GM19395 (cell line): ENCODE measurements around the gene DDX53.

Source experiments
- ATAC-seq: cut with Tn5 transposase; IDR thresholded peaks from one replicate; pipeline ENCODE4 v1.9.1; 2021; ENCODE audit warnings: mild to moderate bottlenecking, moderate library complexity; ENCODE audit not compliant: unreplicated experiment

Gene DDX53

DNA sequence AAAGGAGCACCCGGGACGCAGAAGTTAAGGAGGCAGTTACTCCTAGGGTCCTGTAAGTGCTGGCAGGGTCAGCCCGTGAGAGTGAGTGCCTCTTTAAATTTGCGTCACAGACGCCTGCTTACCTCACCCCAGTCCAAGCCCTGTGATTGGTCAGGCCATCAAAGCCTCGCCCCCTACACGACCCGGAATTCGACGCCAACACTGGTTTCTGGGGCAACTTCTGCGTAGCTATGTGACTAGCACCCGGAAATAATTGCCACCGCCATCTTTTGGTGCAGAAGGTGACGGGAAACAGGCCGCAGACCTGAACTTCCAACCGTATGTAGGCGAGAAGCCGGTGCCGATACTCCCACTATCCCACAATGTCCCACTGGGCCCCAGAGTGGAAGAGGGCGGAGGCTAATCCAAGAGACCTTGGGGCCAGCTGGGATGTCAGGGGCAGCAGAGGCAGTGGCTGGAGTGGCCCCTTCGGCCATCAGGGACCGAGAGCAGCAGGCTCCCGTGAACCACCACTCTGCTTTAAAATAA lies at the start of gene DDX53:
Gene DDX53, plus strand, starts transcription at position 265 of the 528 bp plus-strand sequence. Its CDS starts 98 bp downstream, at position 363.
- no peak for ATAC-seq

DNA sequence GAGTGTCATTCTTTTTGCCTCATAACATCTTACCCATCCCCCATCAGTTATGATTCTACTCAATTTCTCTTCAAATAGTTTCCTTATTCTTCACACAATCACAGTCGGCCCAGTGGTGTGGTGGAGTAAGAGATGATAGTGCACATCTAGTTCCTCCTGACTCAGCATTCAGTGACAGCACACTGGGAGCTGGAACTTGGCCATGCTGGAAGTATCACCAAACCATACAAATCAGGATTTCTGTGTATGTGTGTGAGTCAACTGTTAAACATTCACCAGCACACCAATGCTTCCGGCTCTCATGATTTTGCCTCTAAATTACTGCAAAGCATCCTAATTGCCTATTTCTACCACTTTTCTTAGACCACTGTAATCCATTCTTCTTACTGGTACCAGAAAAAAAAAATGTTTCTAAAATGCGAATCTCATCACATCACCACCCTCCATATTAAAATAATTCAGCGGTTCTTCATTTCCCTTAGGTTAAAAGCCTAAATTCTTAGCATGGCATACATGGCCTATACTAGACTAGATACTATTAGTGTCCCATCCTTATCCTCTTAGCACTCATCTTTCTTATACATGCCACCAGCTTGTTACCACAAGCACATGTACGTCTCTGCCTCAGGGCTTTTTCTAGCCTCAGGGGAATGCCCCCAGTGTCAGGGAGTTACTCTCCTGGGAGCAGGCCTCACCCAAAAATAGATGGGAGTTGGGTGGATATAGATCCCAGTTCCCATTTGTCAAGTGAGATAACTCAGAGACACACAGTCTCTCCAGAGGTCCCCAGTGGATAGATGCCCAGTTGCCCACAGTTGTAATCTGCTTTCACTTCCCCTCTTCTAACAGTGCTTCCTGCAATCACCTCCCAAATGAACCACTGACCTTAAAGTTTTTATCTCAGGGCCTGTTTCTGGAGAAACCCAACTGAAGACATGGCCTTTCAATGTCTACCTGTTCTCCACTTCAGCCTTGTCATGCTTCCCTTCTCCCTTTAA lies 49.2 kb upstream of the DDX53 start:
- ATAC-seq: no peak

DNA sequence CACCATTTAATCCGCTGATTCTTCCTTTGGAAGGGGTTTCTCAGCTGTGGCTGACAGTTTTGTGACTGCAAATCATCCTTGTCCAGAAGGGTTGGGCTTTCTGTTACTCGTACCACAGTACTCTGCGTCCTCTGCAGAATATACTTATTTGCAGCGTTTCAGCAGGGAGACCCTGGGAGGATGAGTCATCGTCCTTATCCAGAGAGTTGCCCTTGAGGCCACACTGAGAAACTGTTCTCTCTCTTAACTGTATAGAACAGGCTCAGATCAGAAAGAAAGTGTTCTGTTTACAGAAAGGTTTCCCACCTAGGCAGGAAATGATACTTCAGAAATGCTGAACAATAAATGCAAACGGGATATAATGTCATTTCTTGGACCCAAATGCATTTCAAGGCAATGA lies 47.8 kb upstream of the DDX53 start:
- no peak for ATAC-seq

DNA sequence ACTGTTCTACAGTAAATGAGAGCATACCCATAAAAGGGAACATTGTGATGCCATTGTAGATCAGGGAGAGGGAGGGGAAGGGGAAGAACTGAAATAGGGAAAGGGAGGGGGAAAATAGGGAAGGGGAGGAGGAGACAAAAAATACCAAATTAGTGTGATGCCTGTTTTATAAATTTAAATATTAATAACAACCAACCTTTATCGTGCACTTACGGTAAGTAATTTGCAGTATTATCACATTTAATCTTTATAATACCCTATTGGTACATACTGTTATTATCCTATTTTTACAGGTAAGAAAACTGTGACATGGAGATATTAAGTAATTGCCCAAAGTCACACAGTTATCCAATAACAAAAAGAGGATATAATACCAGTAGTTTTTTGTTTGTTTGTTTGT lies 41.5 kb upstream of the DDX53 start:
- ATAC-seq: no peak

DNA sequence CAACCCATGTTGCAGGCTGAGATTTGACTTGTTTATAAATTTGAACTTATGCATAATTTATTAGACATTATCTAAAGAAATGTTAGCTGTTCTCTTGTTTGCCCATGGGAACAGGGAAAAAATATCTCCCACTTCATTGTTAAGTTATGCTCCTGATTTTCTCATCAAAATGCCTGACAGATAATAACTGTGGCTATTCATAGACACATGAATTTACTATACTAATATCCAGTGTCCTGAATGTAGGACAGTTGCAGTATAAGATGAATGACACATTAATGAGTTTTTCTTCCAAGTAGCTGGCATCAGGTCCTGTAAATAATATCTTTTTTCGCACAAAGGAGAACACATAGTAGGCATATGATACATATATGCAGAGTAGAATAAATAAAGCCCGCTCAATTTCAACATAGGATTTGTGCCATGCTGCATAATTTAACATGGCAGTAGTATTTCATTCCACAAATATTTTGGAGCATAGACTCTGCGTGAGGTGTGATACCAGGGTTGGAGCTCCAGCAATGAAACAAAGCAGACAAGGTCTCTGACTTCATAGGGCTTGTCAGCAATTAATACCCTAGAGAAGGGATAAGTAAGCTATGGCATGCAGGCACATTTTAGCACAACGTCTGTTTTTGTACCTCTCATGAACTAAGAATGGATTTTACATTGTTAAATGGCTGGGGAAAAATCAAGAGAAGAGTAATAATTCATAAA lies 40.4 kb upstream of the DDX53 start:
- ATAC-seq: no peak

DNA sequence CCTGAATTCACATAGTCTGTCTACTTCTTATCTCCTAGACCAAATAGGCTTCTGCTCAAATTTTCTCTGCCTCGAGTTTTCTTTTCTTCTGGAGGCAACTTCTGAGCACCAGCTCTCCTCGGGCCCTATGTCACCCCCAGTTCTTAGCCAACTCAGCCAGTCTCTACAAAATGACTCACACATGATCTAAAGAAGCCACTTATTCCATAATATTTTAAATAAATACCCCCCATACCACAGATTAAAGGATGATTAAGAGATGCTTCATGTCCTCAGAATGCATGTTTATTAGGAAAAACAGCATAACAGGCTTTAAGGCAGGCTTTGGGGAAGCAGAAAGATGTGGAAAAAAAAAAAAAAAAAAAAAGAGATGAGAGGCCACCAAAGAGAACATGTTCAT lies 36.6 kb upstream of the DDX53 start:
- ATAC-seq: no peak

DNA sequence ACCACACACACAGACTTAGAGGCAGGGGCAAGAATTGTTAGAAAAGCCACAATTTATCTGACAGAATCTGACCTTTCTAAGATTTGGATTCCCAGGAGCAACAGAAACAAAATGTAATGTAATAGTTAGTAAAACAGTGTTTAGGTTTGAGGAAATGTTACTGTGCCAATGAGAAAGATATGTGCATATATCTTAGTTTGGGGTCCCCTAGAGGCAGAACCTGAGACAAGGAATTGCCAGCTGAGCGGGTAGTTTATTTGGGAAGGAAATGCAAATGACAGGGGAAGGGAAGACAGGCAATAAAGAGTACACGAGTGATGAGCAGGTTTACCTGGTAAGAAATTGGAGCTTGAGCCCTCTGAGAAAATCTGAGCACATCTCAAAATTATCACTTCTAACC lies 31.3 kb upstream of the DDX53 start:
- ATAC-seq: no peak

DNA sequence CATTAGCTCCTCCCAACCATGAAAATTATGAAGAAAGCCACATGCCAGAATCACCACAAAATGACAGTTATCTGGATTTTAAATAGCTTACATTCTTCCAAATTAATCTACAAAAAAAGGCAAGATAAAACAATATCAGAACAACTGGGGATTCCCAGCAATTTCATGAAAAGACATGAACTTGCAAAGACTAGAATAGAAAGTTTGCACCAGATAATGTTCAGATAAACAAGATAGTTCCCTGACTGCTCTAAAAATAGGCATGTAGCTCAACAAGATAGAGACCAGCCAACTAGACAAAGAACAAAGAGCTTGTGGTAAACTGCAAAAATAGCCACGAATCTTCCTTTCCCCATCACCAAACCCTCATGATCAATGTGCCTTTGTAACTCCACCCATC lies 30.3 kb upstream of the DDX53 start:
- ATAC-seq: no peak

DNA sequence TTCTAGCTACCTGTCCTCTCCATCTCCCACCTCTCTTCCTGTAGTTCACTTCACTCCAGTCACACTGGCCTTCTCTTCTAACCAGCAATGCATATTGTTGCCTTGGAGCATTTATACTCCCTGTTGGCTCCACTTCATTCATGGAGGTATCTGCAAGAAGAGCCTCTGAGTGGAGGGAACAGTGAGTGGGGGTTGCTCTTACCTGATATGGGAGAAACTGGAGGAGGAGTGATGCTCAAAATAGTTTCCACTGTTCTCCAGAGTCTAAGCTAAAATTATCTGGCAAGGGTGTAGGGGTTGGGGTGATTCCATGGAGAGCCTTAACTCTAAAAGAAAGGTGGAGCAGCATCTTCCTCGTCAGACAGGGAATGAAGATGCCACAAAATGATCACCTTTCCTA lies 28.9 kb upstream of the DDX53 start:
- ATAC-seq: no peak

DNA sequence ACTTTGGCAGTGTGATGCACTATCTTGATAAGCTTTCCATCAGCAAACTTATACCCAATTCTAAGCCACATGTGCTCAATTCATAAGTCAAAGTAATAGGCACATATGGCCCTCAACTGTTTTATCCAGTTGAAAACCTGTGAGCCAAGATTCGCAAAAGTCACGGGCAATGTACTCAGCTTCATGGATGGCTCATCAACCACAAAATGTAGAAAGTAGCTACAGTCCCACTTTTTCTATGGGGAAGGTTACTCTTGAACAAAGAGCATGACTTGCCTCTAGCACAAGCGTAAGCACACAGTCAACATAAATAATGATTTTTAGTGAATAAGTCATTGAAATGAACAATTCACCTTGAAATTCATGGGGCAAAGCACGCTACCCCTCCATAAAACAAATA lies 25.1 kb upstream of the DDX53 start:
- ATAC-seq: no peak

DNA sequence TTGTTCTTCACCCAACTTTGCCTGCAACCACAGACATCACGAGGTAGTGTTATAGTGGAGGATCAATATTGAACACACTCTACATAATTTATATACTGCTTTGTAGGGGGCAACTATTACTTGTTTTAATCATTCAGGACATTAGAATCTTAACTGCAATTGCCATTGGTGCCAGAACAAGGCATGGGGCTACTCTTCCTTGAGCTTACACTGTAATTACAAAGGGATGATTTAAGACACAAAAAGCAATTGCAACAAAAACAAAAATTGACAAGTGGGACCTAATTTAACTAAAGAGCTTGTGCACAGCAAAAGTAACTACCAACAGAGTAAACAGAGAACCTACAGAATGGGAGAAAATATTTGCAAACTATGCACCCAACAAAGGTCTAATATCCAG lies 24.0 kb upstream of the DDX53 start:
- no peak for ATAC-seq

DNA sequence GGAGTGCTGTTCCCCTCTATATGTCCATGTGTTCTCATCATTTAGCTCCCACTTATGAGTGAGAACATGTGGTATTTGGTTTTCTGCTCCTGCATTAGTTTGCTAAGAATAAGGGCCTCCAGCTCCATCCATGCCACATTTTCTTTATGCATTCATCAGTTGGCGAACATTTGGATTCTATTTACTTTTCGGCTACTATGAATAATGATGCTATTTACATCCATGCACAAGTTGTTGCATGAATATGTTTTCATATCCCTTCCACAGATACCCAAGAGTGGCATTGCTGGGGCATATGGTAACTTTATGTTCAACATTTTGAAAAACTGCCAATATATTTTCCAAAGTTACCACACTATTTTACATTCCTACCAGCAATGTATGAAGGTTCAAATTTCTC lies 13.8 kb upstream of the DDX53 start:
- ATAC-seq: no peak

DNA sequence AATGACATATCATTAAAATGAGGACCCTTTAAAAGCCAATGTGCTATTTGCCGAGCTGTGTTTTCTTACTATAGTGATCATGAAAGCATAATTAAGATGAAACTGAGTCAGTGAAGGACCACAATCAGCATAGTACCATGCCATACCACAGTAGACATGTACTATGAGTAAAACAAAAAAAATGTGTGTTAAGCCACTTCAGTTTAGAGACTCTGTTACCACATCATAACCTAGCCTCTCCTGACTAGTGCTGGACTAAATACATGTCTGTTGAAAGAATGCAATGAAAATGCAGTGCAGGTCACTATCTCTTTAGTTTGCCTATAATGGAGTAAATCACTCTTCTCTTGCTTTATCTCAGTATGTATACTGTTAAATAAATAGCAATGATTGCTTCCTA lies 12.3 kb upstream of the DDX53 start:
- no peak for ATAC-seq

DNA sequence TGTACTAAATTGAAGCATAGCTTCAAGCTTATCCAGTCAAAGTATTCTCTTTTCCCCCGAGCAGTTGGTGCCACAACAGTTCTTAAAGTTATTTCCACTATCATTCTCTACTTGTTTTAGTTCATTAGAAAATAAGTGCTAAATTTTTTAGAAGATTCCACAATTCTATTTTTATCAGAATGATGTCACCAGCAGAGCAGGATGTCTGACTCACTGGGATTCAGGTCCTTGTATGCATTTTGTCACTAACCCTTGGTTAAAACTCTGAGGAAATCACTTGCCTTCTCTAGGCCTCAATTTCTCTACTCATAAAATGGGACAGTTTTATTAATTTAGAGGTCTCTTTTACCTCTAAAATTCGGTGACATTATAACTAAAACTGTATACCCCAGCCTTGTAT lies 3.4 kb downstream of the DDX53 start:
- no peak for ATAC-seq

DNA sequence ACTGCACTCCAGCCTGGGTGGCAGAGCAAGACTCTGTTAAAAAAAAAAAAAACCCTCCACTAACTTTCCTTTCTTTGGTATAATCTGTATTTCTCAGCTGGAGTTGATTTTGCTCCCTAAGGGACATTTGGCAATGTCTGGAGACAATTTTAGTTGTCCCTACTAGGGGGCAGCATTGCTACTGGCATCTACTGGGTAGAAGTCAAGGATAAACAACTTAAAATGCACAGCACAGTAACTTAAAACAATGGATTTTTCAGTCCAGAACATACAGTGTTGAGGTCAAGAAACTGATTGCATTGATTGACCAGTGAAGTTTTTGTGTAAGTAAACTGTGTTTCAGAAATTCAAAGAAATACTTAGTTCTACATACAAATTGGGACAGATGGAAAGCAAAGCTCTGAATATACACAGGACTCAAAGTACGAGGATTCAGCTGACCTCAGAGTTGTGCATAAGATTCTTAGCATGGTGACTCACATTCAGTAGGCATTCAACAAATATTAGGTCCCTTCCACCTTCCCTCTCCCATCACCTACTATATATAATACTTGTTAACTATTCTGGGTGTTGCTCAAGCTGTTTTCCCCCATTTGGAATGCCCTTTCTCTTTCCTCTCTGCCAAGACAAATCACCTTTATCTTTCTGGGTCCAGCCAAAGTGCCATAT lies 8.8 kb downstream of the DDX53 start:
- ATAC-seq: no peak

DNA sequence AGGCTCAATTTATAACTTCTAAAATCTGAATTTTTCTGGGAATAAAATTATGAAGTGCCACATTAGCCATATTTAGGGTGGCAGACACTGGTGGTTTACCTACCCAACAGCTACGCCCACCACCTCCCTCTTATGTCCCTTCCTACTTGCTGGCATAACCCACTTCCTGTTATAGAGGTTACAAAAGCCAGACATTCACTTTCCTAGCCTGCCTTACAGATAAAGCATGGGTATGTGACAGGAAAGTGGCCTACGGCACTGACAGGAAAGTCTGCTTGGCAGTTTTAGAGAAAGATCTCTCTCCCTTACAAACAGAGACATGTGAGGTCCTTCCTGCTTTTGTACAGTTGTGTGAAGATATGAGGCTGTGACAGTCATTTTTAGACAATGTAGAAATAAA lies 12.4 kb downstream of the DDX53 start:
- ATAC-seq: no peak

DNA sequence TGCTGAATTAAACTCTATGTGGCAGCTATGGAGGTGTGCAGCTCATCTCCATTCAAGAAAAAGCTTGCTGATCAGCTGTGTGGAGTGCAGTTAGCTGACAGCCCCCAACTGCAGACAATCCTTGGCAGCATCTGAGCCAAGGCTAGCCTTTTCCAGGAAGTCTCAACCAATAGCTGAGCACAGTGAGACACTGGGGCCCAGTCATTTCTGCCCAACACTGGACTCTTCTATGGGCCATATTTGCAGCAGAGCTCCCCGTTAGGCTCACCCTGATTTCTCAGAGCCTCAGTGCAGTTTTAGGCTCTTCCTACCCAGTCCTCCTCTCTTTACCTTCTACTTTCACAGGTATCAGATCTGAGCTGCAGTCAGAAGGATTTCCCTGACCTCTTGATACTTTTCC lies 12.9 kb downstream of the DDX53 start:
- ATAC-seq: no peak

DNA sequence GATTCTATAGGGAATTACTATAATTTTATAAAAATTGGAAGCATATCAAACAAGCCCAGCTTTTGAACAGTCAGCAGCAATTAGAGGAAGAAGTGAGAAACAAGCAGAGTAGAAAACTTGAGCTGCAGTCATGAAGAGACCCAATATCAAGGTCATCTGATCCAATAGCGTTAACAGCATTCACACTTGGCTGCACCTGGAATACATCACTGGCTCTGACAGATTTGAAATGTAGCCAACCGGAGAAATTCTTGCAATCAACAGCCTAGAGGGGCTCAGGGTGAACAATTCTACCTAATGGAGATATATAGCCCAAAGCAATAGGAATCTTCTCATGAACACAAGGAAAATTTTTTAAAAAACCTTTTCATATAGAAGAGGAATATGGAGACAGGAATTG lies 13.6 kb downstream of the DDX53 start:
- no peak for ATAC-seq

DNA sequence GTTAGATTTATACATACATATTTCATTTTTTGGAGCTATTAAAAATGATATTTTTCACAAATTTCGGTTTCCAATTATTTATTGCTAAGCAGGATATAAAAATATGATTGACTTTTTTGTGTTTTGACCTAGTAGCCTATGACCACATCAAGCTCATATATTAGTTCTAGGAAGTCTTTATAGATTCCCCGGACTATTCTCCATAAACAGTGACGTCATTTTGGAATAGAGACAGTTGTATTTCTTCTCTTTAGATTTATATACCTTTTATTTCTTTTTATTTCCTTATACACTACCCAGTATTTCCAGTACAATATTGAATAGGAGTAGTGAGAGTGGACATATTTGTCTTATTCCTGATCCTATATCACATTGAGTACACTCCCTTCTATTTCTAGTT lies 31.8 kb downstream of the DDX53 start:
- ATAC-seq: no peak

DNA sequence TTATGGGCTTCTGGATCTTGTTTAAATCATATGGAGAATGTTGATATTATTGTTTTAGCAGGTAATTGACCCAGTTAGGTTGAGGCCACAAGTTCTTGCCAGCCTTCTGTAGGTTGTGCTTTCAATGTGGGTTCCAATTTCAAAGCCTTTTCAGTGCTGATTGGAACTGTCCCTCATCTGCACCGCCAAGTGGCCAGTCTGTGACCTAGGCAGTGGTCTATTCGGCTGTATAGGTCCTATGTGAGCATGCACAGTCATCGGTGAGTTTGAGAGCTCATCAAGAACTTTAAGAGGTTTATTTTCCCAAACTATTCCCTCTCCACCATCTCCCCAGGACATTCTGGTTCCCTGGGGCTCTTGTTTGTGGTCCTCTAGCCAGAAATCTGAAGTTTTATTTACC lies 35.7 kb downstream of the DDX53 start:
- ATAC-seq: no peak

DNA sequence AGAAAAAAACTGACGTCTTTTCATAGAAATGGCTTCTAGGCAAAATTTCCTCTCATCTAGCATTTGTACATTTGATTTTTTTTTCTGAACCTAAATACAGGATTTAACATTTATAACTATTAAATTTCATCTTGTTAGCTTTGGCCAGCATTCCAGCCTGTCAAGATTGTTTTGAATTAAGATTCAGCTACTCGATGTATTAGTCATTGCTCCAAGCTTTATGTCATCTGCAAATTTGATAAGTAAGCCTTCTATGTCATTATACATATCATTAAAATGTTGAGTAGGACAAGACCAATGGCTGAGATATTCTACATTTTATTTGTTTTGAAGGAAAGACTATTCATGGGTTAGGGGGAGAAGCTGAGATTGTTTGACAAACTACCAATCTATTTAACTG lies 46.7 kb downstream of the DDX53 start:
- ATAC-seq: no peak
